ENCODE results near the gene STX2.

Gene STX2

GRCh38 chr12:130838284-130838950 lies 633 bp downstream of the STX2 start:
- TF ChIP-seq CTCF (IDR thresholded peaks at IDR 0.05) = no peak
- H3K9me3 Mint-ChIP-seq = no peaks in the 10 kb centered on the region
- no peaks in the 10 kb centered on the region for H3K27me3 Mint-ChIP-seq (ENCODE audit: low read depth, poor library complexity)
- no peak for DNase-seq
- peak overlapping the region; percentile 81 for H3K4me3 Mint-ChIP-seq
- peaks cover 74% of the 10 kb centered on the region for H3K4me1 Mint-ChIP-seq
- H3K36me3 Mint-ChIP-seq (ENCODE audit: low read depth) = no peaks in the 10 kb centered on the region
- no peak overlapping the region for H3K27ac Mint-ChIP-seq

DNA sequence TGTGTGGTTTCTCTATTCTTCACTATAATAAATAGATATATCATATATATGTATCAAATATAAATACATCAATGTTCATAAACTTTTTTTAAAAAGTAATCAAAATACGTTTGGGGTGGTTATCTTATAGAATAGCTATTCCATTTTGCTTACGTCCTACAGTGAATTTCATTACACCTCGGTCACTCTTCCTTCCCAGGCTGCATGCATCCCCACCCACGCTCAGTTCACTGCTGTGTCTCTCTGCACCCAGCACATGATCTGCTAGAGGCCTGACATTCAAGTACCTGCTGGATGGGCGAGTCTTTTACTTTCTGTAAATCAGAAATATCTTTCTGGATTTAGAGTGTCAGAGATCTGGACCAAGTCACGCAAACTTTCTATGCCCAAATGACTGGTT lies 3.6 kb downstream of the STX2 start:
- peak overlapping the region; percentile 8 for H3K4me3 Mint-ChIP-seq
- no peak overlapping the region for H3K27ac Mint-ChIP-seq
- peaks cover 77% of the 10 kb centered on the region for H3K4me1 Mint-ChIP-seq
- TF ChIP-seq CTCF (IDR thresholded peaks at IDR 0.05) = no peak
- H3K36me3 Mint-ChIP-seq (ENCODE audit: low read depth) = no peaks in the 10 kb centered on the region
- H3K9me3 Mint-ChIP-seq = no peaks in the 10 kb centered on the region
- no peak for DNase-seq
- no peaks in the 10 kb centered on the region for H3K27me3 Mint-ChIP-seq (ENCODE audit: low read depth, poor library complexity)

- DNase-seq = peak; percentile 42
- no peak for TF ChIP-seq CTCF (IDR thresholded peaks at IDR 0.05)
- H3K36me3 Mint-ChIP-seq (ENCODE audit: low read depth) = no peaks in the 10 kb centered on the region
- H3K27ac Mint-ChIP-seq = no peak overlapping the region
- H3K27me3 Mint-ChIP-seq (ENCODE audit: low read depth, poor library complexity) = no peaks in the 10 kb centered on the region
- peaks cover 77% of the 10 kb centered on the region for H3K4me1 Mint-ChIP-seq
- H3K4me3 Mint-ChIP-seq = no peak overlapping the region
- H3K9me3 Mint-ChIP-seq = no peaks in the 10 kb centered on the region
These were observed 4.0 kb downstream of the STX2 start for GRCh38 chr12:130835011-130835410.

- no peaks in the 10 kb centered on the region for H3K36me3 Mint-ChIP-seq (ENCODE audit: low read depth)
- peaks cover 75% of the 10 kb centered on the region for H3K4me1 Mint-ChIP-seq
- H3K27me3 Mint-ChIP-seq (ENCODE audit: low read depth, poor library complexity) = peaks cover 2% of the 10 kb centered on the region
- H3K27ac Mint-ChIP-seq = no peak overlapping the region
- no peak for TF ChIP-seq CTCF (IDR thresholded peaks at IDR 0.05)
- H3K9me3 Mint-ChIP-seq = no peaks in the 10 kb centered on the region
- no peak overlapping the region for H3K4me3 Mint-ChIP-seq
- no peak for DNase-seq
These were observed 6.4 kb downstream of the STX2 start for GRCh38 chr12:130832561-130833209.

DNA sequence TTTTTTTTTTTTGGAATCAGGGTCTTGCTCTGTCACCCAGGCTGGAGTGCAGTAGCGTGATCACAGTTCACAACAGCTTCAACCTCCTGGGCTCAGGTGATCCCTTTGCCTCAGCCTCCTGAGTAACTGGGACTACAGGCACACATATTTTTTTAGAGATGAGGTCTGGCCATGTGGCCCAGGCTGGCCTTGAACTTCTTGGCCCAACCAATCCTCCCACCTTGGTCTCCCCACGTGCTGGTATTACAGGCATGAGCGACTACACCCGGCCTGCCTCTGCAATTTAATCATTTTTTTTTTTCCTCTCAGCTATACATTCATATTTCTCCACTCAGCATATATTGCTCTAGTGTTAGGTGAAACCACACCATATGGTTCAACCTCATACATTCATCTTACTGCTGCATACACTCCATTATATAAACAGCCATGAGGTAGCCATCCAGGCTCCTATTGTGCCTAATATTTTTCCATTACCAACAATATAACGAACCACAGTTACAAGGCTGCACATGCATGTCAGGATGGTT lies 7.1 kb downstream of the STX2 start:
- H3K4me3 Mint-ChIP-seq = no peak overlapping the region
- no peak overlapping the region for H3K27ac Mint-ChIP-seq
- H3K36me3 Mint-ChIP-seq (ENCODE audit: low read depth) = peaks cover 5% of the 10 kb centered on the region
- no peak for DNase-seq
- TF ChIP-seq CTCF (IDR thresholded peaks at IDR 0.05) = no peak
- peaks cover 3% of the 10 kb centered on the region for H3K27me3 Mint-ChIP-seq (ENCODE audit: low read depth, poor library complexity)
- no peaks in the 10 kb centered on the region for H3K9me3 Mint-ChIP-seq
- peaks cover 75% of the 10 kb centered on the region for H3K4me1 Mint-ChIP-seq

Measured in nephron progenitor cell (in vitro differentiated cells).